A549 (cell line): ENCODE measurements around the gene DOK1. TPM values are rescaled to one million over a fixed set of nuclear protein-coding genes. Genes with fewer than 3 reads are reported as not detected.
A peak's percentile ranks its signal among the peaks of the same experiment; 100 is the strongest.

Source experiments
- ATAC-seq, 2 experiments: fragments of 200-7000 bp in 1 of 2; fragments of >200 bp in 1 of 2; cut with Nextera tagmentation in 1 of 2; cut with Tn5 transposase in 1 of 2; 3 replicates each; pipeline versions ENCODE4 v1.8.0 to v1.9.1; 2018 to 2020; ENCODE audit warnings: mild to moderate bottlenecking in 1 of 2, moderate library complexity in 1 of 2
- CTCF ChIA-PET: fragments of 300-600 bp; sonication (Branson Sonifier 250); formaldehyde crosslinking; extraction: SDS; loops from one replicate; lab custom pipeline; 2021; ENCODE audit warnings: antibody characterized with exemption, inconsistent platforms; lab: Yijun Ruan, JAX
- POLR2A ChIA-PET: fragments of 350-600 bp; formaldehyde crosslinking; extraction: SDS; loops from one replicate; lab custom pipeline; 2021; ENCODE audit warnings: antibody characterized with exemption, inconsistent platforms; lab: Yijun Ruan, JAX
- DNase-seq, 2 experiments: peaks; one replicate each; pipeline versions ENCODE4 v3.0.0 to v3.0.0-alpha.2; 2011 to 2016; ENCODE audit warnings: low read depth in 1 of 2, low spot score in 1 of 2
- FAIRE-seq: peaks from 2 replicates; lab custom pipeline; 2011; peaks lifted over from hg19 to GRCh38; lab: Jason Lieb, UNC
- H3K27ac ChIP-seq, 2 experiments: fragments of >200 bp; sonication (Bioruptor Twin); formaldehyde crosslinking; 3 replicates each; pipeline ENCODE4 v1.5.1; 2016 to 2017
- H3K4me1 ChIP-seq: fragments of >200 bp; sonication (Bioruptor Twin); formaldehyde crosslinking; 3 replicates; pipeline ENCODE4 v1.6.1; 2016
- H3K4me2 ChIP-seq: fragments of >200 bp; sonication (Bioruptor Twin); formaldehyde crosslinking; 3 replicates; pipeline ENCODE4 v1.6.1; 2016
- H3K4me3 ChIP-seq: fragments of >200 bp; sonication (Bioruptor Twin); formaldehyde crosslinking; 3 replicates; pipeline ENCODE4 v1.5.1; 2016
- H3K9me3 ChIP-seq: fragments of >200 bp; sonication (Bioruptor Twin); formaldehyde crosslinking; 3 replicates; pipeline ENCODE4 v1.6.1; 2016
- CHD4 ChIP-seq: fragments of 200-600 bp; sonication (generic); IDR thresholded peaks from 2 replicates; pipeline ENCODE4 v1.6.1; 2016; ENCODE audit warnings: antibody characterized with exemption, mild to moderate bottlenecking, borderline replicate concordance
- EHF ChIP-seq: fragments of 250-450 bp; sonication (Bioruptor Pico); IDR thresholded peaks from 2 replicates; pipeline ENCODE4 v1.5.0; 2020; ENCODE audit warnings: mild to moderate bottlenecking
- EP300 ChIP-seq, 2 experiments: fragments of >200 bp; sonication (Bioruptor Twin); formaldehyde crosslinking; IDR thresholded peaks; 2 replicates in 1 of 2; 3 replicates in 1 of 2; pipeline ENCODE4 v1.6.1; 2016 to 2017
- FOSL2 ChIP-seq, 2 experiments: fragments of 450-650 bp in 1 of 2; fragments of >200 bp in 1 of 2; sonication (Bioruptor Twin) in 1 of 2; formaldehyde crosslinking; IDR thresholded peaks; 2 replicates each; pipeline versions ENCODE4 v1.5.0 to v1.6.1; 2016 to 2020; ENCODE audit warnings: mild to moderate bottlenecking in 1 of 2, moderate library complexity in 1 of 2
- GATA3 ChIP-seq: IDR thresholded peaks from 2 replicates; pipeline ENCODE4 v1.6.1; 2012; ENCODE audit warnings: borderline replicate concordance
- HEYL ChIP-seq: fragments of 250-450 bp; sonication (Bioruptor Pico); IDR thresholded peaks from 2 replicates; pipeline ENCODE4 v1.8.0; 2021; ENCODE audit warnings: mild to moderate bottlenecking, moderate library complexity
- MAFK ChIP-seq: fragments of 450-650 bp; IDR thresholded peaks from 2 replicates; pipeline ENCODE4 v1.6.1; 2014; ENCODE audit not compliant: partially characterized antibody
- MAZ ChIP-seq: fragments of 150-350 bp; IDR thresholded peaks from 2 replicates; pipeline ENCODE4 v1.6.1; 2014; ENCODE audit warnings: antibody characterized with exemption, low read depth, low read length, borderline replicate concordance
- MYC ChIP-seq: IDR thresholded peaks from 2 replicates; pipeline ENCODE4 v1.6.1; 2012; ENCODE audit warnings: mild to moderate bottlenecking, inconsistent platforms, low read length, improper control_type of control experiment, borderline replicate concordance
- NFE2L2 ChIP-seq: fragments of 150-350 bp; conservative IDR thresholded peaks from 2 replicates; pipeline ENCODE4 v1.6.1; 2014; ENCODE audit warnings: low read length
- NR3C1 ChIP-seq: fragments of >200 bp; sonication (Bioruptor Twin); formaldehyde crosslinking; IDR thresholded peaks from 3 replicates; pipeline ENCODE4 v1.6.1; 2017
- PHF8 ChIP-seq: fragments of 200-600 bp; sonication (generic); IDR thresholded peaks from 2 replicates; pipeline ENCODE4 v1.6.1; 2016; ENCODE audit warnings: low read depth, mild to moderate bottlenecking, antibody characterized with exemption, moderate library complexity, borderline replicate concordance
- POLR2A ChIP-seq: IDR thresholded peaks from 2 replicates; pipeline ENCODE4 v1.6.1; 2012; ENCODE audit warnings: mild to moderate bottlenecking, low read length
- RARB ChIP-seq: fragments of 250-450 bp; sonication (Bioruptor Pico); IDR thresholded peaks from 2 replicates; pipeline ENCODE4 v1.8.0; 2021; ENCODE audit warnings: mild to moderate bottlenecking, moderate library complexity
- RNF2 ChIP-seq: fragments of 200-600 bp; sonication (generic); IDR thresholded peaks from 2 replicates; pipeline ENCODE4 v1.6.1; 2016; ENCODE audit warnings: low read depth, mild to moderate bottlenecking, antibody characterized with exemption, moderate library complexity, borderline replicate concordance
- SREBF2 ChIP-seq: fragments of 450-650 bp; IDR thresholded peaks from 2 replicates; pipeline ENCODE4 v1.6.1; 2014; ENCODE audit warnings: mild to moderate bottlenecking, moderate library complexity
- ZSCAN20 ChIP-seq: fragments of 250-450 bp; sonication (Bioruptor Pico); IDR thresholded peaks from 2 replicates; pipeline ENCODE4 v1.8.0; 2022; ENCODE audit warnings: mild to moderate bottlenecking, moderate library complexity
- WGBS: methylation state at CpG from one replicate; pipeline ENCODE4 v1.1.6; 2017; ENCODE audit errors: missing lambda C conversion rate; 5-methylcytosine and 5-hydroxymethylcytosine counted together
- polyA plus RNA-seq, 4 experiments: library from polyadenylated mRNA; depleted of rRNA in 3 of 4; stranded (reverse); fragments of >200 nt; fragmentation: RNase III in 1 of 4; extraction: RNeasy Plus Mini Kit Qiagen cat#74134 plus additional on column Dnase treatment in 1 of 4; gene quantifications; 2 replicates in 3 of 4; 3 replicates in 1 of 4; pipeline ENCODE4 v1.2.3, GENCODE V29; 2011 to 2017
- TF ChIP-seq, protein P1 (sequence below): IDR thresholded peaks from 2 replicates; pipeline ENCODE4 v1.6.1; 2012; ENCODE audit warnings: low read depth, borderline replicate concordance
- TF ChIP-seq, protein P2 (sequence below): fragments of 250-450 bp; sonication (Bioruptor Pico); IDR thresholded peaks from 2 replicates; pipeline ENCODE4 v1.5.0; 2021; ENCODE audit warnings: mild to moderate bottlenecking, moderate library complexity, borderline replicate concordance
- TF ChIP-seq, protein P3 (sequence below): fragments of >200 bp; sonication (Bioruptor Twin); formaldehyde crosslinking; IDR thresholded peaks from 3 replicates; pipeline ENCODE4 v1.6.1; 2016
- TF ChIP-seq, protein P4 (sequence below): IDR thresholded peaks from 2 replicates; pipeline ENCODE4 v1.6.1; 2012
- TF ChIP-seq, protein P5 (sequence below): fragments of 200-600 bp; sonication (generic); IDR thresholded peaks from 2 replicates; pipeline ENCODE4 v1.6.1; 2016; ENCODE audit warnings: antibody characterized with exemption, mild to moderate bottlenecking, moderate library complexity
- TF ChIP-seq, protein P6 (sequence below): fragments of 150-350 bp; IDR thresholded peaks from 2 replicates; pipeline ENCODE4 v1.6.1; 2014; ENCODE audit warnings: low read depth, mild to moderate bottlenecking, low read length

The DOK1 gene
- polyA plus RNA-seq, 2 of the 4 experiments (the other 2 are of a cell fraction) = 4.0 to 5.0 TPM

DNA sequence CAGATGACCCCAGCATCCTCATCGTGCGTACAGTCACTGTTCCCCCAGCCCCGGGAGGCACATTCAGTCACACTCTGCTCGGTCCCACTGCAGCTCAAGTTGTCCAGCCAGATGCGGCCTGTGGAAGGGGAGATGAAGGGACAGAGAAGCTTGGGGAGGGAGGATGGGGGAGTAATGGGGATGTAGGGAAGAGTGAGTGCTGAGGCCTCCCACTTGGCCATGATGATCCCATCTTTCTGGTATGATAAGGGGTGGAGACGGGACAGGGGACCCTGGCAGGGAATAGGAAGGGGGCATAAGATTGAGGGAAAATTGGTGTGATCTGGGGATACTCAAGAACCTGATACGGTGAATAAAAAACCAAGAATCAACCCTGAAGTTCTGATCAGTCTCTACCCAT lies 4.3 kb upstream of the DOK1 start:
- Histone ChIP-seq H3K27ac (no peak overlapping the region), H3K4me2 (peak overlapping the region; percentile 99), H3K9me3 (no peaks in the 10 kb centered on the region), H3K4me3 (no peak overlapping the region), H3K4me1 (peaks cover 19% of the 10 kb centered on the region)
- CTCF ChIA-PET = interaction anchor here (1.0 to 2.0 kb wide), 4 partner anchors 37 to 69 kb away, joined by 3 to 7 read pairs (median 3); partner anchors contain the start of genes CCDC142 and TTC31
- TF ChIP-seq RNF2 = no peak
- no peak for TF ChIP-seq FOSL2 (IDR thresholded peaks at IDR 0.05)
- TF ChIP-seq FOSL2 (CRISPR knock-in tag; IDR thresholded peaks at IDR 0.05) = no peak
- no peak for TF ChIP-seq MAZ
- TF ChIP-seq, protein P1, sequence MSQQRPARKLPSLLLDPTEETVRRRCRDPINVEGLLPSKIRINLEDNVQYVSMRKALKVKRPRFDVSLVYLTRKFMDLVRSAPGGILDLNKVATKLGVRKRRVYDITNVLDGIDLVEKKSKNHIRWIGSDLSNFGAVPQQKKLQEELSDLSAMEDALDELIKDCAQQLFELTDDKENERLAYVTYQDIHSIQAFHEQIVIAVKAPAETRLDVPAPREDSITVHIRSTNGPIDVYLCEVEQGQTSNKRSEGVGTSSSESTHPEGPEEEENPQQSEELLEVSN = no peak
- TF ChIP-seq, protein P2, sequence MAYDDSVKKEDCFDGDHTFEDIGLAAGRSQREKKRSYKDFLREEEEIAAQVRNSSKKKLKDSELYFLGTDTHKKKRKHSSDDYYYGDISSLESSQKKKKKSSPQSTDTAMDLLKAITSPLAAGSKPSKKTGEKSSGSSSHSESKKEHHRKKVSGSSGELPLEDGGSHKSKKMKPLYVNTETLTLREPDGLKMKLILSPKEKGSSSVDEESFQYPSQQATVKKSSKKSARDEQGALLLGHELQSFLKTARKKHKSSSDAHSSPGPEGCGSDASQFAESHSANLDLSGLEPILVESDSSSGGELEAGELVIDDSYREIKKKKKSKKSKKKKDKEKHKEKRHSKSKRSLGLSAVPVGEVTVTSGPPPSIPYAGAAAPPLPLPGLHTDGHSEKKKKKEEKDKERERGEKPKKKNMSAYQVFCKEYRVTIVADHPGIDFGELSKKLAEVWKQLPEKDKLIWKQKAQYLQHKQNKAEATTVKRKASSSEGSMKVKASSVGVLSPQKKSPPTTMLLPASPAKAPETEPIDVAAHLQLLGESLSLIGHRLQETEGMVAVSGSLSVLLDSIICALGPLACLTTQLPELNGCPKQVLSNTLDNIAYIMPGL (CRISPR knock-in tag) = no peak
- TF ChIP-seq GATA3 = no peak
- TF ChIP-seq POLR2A = no peak
- no peak for TF ChIP-seq EP300 (IDR thresholded peaks at IDR 0.05)
- TF ChIP-seq, protein P3, sequence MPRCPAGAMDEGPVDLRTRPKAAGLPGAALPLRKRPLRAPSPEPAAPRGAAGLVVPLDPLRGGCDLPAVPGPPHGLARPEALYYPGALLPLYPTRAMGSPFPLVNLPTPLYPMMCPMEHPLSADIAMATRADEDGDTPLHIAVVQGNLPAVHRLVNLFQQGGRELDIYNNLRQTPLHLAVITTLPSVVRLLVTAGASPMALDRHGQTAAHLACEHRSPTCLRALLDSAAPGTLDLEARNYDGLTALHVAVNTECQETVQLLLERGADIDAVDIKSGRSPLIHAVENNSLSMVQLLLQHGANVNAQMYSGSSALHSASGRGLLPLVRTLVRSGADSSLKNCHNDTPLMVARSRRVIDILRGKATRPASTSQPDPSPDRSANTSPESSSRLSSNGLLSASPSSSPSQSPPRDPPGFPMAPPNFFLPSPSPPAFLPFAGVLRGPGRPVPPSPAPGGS = no peak
- DNase-seq (no peak), FAIRE-seq (no peak), ATAC-seq (no peak)
- POLR2A ChIA-PET = no interaction called here
- 97% methylated on average over 7 of the region's 7 CpGs for WGBS

DNA sequence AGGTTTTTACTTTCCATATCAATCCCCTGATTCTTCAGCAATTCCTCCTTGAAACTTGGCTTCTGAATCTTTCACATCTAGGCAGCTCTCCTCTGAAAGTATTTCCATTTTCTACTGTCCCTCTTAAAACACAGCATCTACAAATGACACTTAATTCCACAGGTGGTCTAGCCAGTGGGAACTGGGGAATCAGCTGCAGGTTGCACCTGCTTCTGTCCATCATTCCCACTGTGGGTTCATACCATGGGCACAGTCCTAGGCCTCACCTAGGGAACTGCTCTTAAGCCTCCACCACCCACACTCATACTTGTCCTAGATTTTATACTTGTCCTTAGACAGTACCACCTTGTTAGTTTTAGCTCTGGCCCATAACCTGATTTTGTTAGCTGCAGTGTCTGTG lies 3.0 kb upstream of the DOK1 start:
- no peak for TF ChIP-seq MYC
- TF ChIP-seq NR3C1 = no peak
- TF ChIP-seq, protein P4, sequence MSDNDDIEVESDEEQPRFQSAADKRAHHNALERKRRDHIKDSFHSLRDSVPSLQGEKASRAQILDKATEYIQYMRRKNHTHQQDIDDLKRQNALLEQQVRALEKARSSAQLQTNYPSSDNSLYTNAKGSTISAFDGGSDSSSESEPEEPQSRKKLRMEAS = no peak
- no peak for TF ChIP-seq EHF (CRISPR knock-in tag)
- TF ChIP-seq CHD4 = no peak
- TF ChIP-seq, protein P5, sequence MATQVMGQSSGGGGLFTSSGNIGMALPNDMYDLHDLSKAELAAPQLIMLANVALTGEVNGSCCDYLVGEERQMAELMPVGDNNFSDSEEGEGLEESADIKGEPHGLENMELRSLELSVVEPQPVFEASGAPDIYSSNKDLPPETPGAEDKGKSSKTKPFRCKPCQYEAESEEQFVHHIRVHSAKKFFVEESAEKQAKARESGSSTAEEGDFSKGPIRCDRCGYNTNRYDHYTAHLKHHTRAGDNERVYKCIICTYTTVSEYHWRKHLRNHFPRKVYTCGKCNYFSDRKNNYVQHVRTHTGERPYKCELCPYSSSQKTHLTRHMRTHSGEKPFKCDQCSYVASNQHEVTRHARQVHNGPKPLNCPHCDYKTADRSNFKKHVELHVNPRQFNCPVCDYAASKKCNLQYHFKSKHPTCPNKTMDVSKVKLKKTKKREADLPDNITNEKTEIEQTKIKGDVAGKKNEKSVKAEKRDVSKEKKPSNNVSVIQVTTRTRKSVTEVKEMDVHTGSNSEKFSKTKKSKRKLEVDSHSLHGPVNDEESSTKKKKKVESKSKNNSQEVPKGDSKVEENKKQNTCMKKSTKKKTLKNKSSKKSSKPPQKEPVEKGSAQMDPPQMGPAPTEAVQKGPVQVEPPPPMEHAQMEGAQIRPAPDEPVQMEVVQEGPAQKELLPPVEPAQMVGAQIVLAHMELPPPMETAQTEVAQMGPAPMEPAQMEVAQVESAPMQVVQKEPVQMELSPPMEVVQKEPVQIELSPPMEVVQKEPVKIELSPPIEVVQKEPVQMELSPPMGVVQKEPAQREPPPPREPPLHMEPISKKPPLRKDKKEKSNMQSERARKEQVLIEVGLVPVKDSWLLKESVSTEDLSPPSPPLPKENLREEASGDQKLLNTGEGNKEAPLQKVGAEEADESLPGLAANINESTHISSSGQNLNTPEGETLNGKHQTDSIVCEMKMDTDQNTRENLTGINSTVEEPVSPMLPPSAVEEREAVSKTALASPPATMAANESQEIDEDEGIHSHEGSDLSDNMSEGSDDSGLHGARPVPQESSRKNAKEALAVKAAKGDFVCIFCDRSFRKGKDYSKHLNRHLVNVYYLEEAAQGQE = no peak
- TF ChIP-seq RARB (CRISPR knock-in tag) = no peak
- TF ChIP-seq NFE2L2 = no peak
- no peak for TF ChIP-seq PHF8
- TF ChIP-seq ZSCAN20 = no peak
- TF ChIP-seq POLR2A = no peak
- no peak for TF ChIP-seq MAFK
- no peak for TF ChIP-seq SREBF2
- TF ChIP-seq, protein P6, sequence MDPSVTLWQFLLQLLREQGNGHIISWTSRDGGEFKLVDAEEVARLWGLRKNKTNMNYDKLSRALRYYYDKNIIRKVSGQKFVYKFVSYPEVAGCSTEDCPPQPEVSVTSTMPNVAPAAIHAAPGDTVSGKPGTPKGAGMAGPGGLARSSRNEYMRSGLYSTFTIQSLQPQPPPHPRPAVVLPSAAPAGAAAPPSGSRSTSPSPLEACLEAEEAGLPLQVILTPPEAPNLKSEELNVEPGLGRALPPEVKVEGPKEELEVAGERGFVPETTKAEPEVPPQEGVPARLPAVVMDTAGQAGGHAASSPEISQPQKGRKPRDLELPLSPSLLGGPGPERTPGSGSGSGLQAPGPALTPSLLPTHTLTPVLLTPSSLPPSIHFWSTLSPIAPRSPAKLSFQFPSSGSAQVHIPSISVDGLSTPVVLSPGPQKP = no peak
- no peak for TF ChIP-seq RNF2
- no peak for TF ChIP-seq HEYL
- TF ChIP-seq, all 56 proteins: peak for 0
- Histone ChIP-seq H3K27ac (no peak overlapping the region), H3K9me3 (no peaks in the 10 kb centered on the region), H3K4me2 (no peak overlapping the region), H3K4me1 (peaks cover 19% of the 10 kb centered on the region), H3K4me3 (no peak overlapping the region)
- DNase-seq (no peak), ATAC-seq (no peak), FAIRE-seq (no peak)
- CTCF ChIA-PET = interaction anchor here (0.5 to 2.0 kb wide), 5 partner anchors 12 to 372 kb away, joined by 3 to 7 read pairs (median 4); partner anchors contain the start of genes CCDC142 and TTC31
- POLR2A ChIA-PET = no interaction called here
